ENCODE results near the gene FGD2.
"Not testable (repeated sequence)": the region's sequence is repeated elsewhere in the genome, so short reads cannot be mapped to it uniquely, and the experiment has no call there.

Gene FGD2

DNA sequence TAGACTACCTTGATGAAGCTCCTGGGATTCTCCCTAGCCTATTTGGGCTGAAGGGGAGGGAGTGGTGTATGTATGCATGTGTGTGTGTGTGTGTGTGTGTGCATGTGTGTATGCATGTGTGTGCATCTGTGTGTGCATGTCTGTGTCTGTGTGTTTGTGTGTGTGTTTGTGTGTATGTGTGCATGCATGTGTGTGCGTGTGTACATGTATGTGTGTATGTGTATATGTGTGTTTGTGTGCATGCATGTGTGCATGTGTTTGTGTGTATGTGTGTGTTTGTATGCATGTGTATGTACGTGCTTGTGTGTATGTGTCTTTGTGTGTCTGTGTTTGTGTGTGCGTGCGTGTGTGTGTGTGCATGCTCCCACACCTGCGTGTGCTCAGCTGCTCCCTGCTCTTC is 15.4 kb downstream of the FGD2 start:
- no peak for DNase-seq

GRCh38 chr6:37021356-37022129 is 16.1 kb downstream of the FGD2 start:
- peak; percentile 56 for DNase-seq

DNA sequence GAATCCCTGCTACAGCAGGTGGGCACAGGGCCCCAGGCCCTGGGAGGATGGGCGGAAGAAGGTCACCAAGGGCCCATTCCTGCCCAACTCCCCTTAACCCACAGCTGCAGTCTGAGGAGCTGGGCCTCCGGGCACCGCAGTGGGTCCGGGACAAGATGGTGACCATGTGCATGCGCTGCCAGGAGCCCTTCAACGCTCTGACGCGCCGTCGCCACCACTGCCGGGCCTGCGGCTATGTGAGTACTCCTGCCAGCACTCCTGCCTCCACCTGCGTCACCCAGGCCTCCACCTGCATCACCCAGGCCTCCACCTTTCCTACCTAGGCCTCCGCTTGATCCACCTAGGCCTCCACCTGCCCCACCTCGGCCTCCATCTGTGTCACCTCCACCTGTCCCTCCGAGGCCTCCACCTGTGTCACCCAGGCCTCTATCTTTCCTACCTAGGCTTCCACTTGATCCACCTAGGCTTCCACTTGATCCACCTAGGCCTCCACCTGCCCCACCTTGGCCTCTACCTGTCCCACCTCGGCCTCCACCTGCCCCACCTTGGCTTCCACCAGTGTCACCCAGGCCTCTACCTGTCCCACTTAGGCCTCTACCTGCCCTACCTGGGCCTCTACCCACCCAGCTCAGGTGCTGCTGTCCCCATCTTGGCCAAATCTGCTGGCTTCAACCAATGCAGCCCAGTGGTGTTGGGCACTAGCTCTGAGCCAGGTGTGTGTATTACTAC is 16.8 kb downstream of the FGD2 start:
- no peak for DNase-seq

DNA sequence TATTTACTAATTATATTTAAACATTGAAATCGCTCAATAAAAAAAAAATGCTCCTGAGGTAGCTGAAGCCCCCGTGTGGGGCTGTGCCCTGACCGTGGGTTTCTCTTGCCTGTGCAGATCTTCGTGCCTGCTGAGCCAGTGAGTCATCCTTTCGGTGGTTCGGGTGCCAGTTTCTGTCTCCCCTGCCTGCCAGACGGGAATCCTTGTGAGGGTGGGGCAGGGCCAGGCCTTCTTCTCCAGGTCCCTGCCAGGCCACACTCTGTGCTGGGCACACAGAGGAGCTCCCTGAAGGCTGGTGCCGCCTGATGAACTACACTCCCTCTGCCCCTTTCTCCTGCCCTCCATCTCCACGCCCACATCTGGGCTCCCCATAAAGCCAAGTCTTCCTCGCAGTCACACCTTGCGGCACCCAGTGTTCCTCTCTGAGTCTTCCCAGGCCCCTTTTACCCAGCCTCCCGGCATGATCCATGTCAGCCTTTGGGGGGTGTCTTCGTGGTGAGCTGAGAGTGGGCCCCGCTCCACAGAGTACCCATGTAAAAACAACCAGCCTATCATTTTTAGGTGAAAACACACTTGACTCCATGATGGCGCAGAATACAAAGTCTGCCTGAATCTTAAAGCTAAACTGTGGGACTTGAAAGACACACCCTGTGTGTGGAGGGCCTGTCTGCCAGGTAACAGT is 19.3 kb downstream of the FGD2 start:
- no peak for DNase-seq

GRCh38 chr6:37025621-37026466 is 20.4 kb downstream of the FGD2 start:
- DNase-seq, result no peak

DNA sequence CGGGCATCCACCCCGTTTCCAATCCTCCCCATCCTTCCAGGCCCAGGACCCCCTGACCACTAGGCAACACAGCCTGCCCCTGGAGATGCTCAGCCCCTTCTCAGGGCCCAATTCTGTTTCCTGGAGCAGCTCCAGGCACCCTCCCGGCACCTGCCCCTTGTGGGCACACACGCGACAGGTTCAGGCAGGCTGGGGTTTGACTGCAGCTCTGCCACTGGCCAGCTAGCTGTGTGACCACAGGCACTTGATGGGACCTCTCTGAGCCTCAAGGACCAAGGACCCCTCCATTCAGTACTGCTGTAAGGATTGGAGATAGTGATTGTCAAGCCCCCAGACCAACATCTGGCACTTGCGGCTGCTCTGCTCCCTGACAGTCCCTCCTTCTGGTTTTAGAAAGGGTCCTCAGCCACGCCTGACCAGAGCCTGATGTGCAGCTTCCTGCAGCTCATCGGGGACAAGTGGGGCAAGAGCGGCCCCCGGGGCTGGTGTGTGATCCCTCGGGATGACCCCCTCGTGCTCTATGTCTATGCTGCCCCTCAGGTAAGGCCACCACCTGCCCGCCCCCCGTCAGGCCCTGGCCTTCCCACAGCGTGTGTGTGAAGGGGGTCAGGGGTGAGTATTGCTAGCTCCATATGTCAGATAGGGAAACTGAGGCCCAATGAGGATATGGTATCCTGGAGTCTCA is 21.7 kb downstream of the FGD2 start:
- no peak for DNase-seq

DNA sequence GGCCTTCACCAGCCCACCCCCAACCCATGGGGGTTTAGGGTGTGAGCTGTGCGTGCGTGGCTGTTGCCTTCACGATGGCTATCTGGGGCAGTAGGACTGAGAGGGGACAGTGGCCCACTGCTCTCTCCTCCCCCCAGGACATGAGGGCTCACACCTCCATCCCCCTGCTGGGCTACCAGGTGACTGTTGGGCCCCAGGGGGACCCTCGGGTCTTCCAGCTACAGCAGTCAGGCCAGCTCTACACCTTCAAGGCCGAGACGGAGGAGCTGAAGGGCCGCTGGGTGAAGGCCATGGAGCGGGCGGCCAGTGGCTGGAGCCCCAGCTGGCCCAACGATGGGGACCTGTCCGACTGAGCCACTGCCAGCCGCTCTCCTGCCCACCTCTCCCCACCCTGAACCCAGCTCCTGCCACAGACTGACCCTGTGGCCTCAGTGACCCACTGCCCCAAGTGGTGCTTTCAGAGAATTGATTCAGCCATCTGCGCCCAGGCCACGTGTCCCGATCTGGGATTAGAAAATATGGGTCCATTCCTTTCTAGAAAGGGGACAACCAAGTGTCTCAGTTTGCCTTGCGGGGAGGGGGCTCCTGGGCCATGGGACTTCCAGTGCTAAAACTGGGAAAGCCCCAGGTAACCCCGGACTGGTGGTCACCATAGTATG is 22.5 kb downstream of the FGD2 start:
- no peak for DNase-seq

GRCh38 chr6:37029249-37029971 is 24.0 kb downstream of the FGD2 start:
- DNase-seq, result peak; percentile 81

DNA sequence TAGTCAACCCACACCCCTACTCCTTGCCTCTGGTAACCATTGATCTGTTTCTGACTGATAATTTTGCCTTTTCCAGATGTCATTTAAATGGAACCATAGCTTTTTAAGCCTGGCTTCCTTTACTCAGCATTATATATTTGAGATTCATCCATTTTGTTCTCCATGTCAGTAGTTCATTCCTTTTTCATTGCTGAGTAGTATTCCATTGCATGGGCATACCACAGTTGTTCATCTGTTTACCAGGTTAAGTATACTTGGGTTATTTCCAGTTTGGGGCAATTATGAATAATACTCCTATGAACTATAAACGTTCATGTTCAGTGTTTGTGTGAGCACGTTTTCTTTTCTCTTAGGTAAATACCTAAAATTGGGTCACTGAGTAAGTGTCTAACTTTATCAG is 25.1 kb downstream of the FGD2 start:
- DNase-seq, result no peak

DNA sequence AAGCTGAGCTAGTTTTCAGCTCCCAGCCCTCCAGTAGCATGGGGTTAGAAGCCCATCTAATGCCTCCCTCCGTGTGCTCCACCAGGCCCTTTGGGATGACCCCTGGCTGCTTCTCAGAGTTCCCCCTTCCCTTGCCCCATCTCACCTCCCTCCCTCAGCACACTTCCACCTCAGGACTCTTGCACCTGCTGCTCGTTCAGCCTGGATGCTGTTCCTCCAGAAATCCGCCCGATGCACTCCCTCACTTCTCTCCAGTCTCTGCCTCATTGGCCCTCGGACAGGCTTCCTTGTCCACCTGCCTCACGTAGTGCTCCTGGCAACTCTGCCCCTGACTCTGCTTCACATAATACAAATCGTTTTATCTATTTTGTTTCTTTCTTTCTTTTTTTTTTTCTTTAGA is 26.8 kb downstream of the FGD2 start:
- no peak for DNase-seq

DNA sequence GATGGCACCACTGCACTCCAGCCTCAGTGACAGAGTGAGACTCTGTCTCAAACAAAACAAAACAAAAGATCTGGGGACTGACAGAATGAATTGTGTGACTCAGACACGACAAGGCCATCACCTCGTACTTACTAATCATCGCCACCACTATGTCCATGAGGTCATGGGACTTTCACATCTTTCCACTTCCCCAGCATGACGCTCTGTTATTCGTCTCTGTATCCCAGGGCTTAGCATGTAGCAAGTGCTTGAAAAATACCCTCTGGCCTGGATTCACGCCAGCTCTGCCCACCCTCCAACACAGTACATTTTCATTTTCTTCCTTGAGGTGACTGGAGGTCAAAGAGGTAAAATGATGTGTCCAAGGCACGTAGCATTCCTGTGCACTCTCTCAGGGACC is 27.8 kb downstream of the FGD2 start:
- DNase-seq, result no peak

DNA sequence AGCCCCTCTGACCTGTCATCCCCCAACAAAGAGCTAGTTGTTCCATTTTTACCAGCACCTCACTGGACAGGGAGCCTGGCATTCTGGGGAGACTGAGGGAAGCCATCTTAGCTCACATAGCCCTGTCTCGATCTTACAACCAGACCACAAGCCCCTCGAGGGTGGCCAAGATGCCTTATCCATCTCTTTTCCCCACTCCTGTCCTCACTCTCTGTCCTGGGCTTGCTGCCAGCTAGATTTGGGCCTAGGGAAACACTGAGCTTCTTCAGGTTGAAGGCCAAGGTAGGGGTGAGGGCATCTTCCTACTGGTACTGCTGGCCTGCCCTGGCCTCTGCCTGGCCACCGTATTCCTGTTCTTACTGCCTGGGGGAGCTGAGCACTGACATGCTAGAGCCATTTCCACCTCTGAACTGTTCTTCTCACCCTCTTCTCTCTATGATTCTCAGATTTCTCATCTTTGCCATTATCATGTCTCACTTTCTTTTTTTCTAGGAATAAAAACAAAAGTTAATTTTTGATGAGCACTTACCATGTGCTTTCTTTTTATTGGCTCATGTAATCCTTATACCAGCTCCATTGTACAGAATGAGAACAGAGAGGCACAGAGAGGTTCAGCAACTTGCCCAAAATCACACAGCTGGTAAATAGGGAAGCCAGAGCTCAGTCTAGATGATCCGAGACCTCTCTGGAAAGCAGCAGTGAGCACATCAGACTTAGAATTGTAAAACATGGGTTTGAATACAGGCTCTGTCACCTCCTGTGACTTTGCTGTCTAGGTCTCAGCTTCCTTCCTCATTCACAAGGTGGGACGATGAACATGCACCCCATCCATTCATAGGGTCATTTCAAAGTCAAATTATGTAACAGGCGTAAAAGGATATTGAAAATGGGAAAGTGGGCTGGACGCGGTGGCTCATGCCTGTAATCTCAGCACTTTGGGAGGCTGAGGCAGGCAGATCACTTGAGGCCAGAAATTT is 28.7 kb downstream of the FGD2 start:
- no peak for DNase-seq

- DNase-seq, result no peak
Observed at GRCh38 chr6:37036146-37036545, 30.7 kb downstream of the FGD2 start.

DNA sequence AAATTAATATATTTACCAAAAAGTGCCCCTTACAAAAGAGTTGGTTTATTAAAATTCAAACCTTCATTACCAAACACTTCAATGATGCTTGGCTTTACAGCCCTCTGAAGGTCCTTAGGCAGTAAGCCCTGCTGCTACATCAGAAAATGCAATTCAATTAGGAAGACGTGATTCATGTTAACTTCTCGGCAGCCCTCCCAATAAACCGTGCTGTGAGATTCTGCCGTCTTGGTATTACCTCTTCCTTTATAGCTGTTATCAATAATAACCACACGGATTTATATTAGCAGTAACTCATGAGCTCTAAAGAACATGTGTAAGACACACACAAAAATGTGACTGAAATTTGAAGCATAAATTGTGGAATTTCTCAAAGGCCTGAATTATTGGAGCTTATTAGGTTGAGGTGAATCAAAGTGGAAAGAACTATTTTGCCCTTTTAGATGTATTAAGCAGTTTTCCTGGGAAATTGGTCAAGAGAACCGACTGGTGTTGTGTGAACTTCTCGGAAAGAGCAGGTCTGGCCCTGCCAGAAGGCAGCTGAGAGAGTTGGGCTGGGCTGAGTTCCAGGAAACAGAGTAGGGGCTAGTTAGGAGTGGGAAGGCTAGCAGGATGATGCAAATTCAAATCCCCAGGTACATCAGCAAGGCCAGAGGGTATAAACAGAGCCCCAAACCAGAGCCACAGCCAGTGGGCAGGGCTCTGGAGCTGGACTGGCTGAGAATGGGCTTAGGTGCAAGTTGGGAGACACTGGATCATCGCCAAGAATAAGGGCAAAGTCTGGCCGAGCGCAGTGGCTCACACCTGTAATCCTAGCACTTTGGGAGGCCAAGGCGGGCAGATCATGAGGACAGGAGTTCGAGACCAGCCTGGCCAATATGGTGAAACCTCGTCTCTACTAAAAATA is 33.1 kb downstream of the FGD2 start:
- peak; percentile 62 for DNase-seq

- DNase-seq, result no peak
Observed at GRCh38 chr6:37039958-37040357, 34.5 kb downstream of the FGD2 start.

DNA sequence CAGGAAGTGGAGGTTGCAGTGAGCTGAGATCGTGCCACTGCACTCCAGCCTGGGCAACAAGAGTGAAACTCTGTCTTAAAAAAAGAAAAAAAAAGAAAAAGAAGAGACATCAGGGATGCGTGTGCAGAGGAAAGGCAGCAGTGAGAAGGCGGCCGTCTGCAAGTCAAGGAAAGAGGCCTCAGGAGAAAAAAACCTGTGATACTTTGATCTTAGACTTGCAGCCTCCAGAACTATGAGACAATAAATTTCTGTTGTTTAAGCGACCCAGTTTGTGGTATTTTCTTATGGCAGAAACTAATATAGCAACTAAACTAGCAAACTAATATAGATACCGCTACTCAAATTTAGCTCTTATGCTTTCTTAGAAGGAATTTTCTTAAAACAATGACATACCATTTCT is 36.1 kb downstream of the FGD2 start:
- DNase-seq, result no peak

DNA sequence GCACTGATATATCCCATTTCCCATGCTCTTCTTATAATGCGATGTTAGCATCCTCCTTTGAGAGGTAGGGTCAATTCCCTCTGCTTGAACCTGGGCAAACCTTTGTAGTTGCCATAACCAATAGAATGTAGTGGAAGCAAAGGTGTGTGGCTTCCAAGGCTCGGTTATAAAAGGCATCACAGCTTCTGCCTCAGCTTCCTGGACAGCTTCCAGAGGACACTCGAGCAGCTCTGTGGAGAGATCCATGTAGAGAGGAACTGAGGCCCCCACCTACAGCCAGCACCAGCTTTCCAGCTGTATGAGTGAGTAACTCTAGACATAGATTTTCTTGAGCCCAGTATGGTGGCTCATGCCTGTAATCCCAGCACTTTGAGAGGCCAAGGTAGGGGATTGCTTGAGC is 36.7 kb downstream of the FGD2 start:
- no peak for DNase-seq

GRCh38 chr6:37043091-37043490 is 37.6 kb downstream of the FGD2 start:
- not testable (repeated sequence) for DNase-seq

DNA sequence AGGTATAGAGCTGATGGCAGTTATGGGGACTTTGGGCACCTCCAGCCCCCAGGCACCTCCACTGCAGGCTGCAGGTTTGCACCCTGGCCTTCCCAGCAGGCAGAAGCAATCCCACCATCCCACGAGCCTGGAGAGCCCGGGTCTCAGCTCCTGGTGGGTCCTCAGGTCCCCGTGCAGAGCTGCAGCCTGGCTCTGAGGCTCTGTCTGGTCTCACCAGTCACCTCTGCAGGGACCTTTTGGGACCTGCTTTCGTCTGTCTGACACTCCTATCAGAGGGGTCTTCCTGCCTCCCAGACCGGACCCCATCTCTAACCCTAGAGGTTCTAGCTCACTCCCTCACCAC is 41.9 kb downstream of the FGD2 start:
- no peak for DNase-seq
